AG10803 (cell line): ENCODE measurements around the gene DUOX1.
"Not testable (repeated sequence)": the region's sequence is repeated elsewhere in the genome, so short reads cannot be mapped to it uniquely, and the experiment has no call there.

Source experiments
- DNase-seq: peaks from one replicate; pipeline ENCODE4 v3.0.0; 2010; ENCODE audit warnings: low read depth
- H3K4me3 ChIP-seq: 2 replicates; pipeline ENCODE4 v1.5.1; 2011; ENCODE audit warnings: mild to moderate bottlenecking, low read length, control low read depth
- TF ChIP-seq, protein P1 (sequence below): conservative IDR thresholded peaks from 2 replicates; pipeline ENCODE4 v1.5.1; 2011; ENCODE audit warnings: mild to moderate bottlenecking, low read length, control low read depth, inconsistent platforms

The DUOX1 gene

DNA sequence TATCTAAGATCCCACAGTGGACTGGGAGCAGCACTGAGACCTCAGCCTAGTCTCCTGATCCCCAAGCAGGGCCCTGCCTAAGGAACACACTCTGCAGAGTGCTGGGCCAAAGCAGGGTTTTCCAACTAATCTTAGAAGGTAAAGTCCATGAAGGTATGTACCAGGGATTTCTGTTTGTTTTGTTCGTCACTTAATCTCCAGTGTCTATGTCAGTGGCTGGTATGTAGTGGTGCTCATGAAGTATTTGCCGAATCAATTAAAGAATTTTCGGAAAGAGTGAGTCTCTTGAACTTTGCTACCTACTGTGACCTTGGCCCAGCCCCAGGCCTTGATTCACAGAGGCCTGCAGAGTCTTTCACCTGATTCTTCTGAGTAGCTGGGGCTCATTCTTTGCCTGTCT, 1.7 kb downstream of the DUOX1 start:
- TF ChIP-seq, protein P1, sequence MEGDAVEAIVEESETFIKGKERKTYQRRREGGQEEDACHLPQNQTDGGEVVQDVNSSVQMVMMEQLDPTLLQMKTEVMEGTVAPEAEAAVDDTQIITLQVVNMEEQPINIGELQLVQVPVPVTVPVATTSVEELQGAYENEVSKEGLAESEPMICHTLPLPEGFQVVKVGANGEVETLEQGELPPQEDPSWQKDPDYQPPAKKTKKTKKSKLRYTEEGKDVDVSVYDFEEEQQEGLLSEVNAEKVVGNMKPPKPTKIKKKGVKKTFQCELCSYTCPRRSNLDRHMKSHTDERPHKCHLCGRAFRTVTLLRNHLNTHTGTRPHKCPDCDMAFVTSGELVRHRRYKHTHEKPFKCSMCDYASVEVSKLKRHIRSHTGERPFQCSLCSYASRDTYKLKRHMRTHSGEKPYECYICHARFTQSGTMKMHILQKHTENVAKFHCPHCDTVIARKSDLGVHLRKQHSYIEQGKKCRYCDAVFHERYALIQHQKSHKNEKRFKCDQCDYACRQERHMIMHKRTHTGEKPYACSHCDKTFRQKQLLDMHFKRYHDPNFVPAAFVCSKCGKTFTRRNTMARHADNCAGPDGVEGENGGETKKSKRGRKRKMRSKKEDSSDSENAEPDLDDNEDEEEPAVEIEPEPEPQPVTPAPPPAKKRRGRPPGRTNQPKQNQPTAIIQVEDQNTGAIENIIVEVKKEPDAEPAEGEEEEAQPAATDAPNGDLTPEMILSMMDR = no peak
- no peak for DNase-seq
- no peak overlapping the region for H3K4me3 ChIP-seq

DNA sequence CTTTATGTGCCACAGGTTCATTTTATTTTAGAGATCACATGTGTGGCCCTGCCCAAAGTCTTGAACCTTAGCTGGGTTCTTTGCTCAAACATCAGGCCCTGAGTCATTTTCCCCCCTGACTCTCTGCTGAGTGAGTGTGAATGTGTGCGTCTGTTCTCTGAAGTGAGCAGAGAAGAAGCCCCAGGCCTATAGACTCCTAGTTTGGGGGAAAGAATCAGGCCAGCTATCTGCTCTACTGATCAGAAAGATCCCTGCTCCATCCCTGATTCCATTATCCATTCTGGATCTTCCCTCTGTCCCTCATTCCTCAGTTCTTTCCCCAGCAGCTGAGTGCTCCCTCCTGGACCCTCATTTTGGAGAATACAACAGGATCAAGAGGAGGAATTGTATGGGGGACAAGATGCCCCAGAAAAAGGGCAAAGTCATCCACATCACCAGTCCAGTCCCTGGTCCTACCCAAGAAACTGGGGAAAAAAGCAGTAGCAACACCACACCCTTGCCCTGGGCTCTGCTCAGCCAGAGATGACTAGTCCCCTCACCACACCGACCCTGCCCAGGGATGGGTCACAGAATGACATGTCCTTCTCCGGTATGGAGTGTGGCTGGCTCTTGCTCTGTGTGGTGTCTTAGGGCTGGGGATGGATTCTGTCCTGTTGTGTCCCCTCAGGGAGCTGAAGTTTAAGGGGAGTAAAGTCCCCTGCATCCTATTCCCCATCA, 3.2 kb downstream of the DUOX1 start:
- H3K4me3 ChIP-seq = no peak overlapping the region
- DNase-seq = no peak
- TF ChIP-seq, protein P1 = no peak

DNA sequence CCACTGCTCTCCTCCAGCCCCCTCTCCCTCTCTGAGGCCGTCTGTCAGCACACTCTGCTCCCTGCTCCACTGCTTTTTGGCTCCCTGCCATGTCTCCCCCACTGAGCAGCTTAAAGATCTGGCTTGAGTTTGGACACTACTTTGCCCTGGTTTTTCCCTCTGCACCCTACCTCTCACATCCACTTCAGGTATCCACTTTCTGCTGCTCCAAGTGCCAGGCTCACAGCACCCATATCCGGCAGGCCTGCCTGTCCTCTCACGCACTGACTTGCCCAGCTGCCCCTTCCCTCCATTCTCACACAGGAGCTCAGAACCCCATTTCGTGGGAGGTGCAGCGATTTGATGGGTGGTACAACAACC, 3.7 kb downstream of the DUOX1 start:
- TF ChIP-seq, protein P1 = no peak
- no peak overlapping the region for H3K4me3 ChIP-seq
- DNase-seq = no peak

DNA sequence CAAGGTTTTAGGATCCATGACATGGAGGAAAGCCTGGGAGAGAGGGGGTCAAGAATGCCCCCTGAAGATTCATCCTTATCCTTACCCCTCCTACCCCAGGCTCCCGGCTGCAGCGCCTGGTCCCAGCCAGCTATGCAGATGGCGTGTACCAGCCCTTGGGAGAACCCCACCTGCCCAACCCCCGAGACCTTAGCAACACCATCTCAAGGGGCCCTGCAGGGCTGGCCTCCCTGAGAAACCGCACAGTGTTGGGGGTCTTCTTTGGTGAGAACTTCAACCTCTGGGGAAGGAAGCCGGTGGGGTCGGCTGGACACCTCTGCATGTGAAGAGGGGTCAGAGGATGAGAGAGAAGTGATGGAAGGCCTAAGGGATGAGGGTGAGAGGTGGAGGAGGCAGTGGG, 4.3 kb downstream of the DUOX1 start:
- no peak overlapping the region for H3K4me3 ChIP-seq
- TF ChIP-seq, protein P1 = no peak

DNA sequence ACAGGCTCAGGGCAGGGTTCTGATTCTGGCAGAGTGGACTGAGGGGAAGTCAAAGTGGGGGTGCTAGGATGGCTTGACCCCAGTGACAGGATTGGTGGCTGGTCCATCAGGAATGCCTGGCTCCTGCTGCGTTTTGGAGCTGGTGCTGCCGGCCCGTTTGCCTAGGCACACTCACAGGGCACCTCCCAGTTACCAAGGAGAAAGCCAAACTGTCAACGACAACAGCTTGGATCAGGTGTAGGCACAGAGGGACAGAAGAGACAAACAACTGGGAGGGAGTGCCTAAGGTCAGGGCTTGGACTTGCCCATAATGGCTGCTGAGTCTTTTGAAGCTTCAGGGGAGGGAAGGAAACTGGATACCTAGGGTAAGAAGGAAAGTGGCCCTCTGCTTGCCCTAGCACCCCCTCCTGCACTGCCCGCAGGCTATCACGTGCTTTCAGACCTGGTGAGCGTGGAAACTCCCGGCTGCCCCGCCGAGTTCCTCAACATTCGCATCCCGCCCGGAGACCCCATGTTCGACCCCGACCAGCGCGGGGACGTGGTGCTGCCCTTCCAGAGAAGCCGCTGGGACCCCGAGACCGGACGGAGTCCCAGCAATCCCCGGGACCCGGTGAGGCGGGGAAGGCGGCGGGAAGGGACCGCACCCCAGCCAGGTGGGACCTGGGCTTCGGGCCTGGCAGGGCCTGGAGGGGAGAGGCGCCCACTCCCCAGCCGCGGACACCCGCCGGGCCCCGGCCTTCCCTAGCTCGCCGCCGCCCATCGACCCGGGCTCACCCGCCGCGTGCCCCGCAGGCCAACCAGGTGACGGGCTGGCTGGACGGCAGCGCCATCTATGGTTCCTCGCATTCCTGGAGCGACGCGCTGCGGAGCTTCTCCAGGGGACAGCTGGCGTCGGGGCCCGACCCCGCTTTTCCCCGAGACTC, 5.1 kb downstream of the DUOX1 start:
- H3K4me3 ChIP-seq = no peak overlapping the region
- TF ChIP-seq, protein P1 = no peak
- DNase-seq = no peak

More for the DNA sequence above, 4.3 kb downstream of the DUOX1 start:
- no peak for DNase-seq

DNA sequence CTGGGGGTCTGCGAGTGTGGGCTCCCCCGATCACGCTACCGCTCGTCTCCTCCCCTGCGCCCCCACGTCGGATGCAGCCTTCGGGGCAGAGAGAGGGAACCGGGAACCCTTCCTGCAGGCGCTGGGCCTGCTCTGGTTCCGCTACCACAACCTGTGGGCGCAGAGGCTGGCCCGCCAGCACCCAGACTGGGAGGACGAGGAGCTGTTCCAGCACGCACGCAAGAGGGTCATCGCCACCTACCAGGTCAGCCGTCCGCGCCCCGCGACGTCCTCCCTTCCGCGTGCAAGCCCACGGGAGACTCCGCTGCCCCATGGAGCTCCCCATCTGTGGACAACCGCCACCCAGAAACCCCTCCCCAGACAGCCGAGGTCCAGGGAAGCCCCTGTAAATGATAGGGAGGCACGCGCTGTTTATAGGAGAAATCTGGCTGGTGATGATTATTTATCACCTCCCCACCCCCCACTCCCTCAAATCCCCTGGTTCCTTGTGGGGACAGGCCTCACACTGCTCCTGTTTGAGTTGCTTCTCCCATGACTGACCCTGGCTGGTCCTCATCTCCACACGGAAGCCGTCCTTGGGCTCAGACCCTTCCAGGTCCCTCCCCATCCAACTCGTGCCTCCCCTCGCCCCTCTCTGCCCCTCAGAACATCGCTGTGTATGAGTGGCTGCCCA, 6.0 kb downstream of the DUOX1 start:
- not testable (repeated sequence) for DNase-seq, H3K4me3 ChIP-seq

DNA sequence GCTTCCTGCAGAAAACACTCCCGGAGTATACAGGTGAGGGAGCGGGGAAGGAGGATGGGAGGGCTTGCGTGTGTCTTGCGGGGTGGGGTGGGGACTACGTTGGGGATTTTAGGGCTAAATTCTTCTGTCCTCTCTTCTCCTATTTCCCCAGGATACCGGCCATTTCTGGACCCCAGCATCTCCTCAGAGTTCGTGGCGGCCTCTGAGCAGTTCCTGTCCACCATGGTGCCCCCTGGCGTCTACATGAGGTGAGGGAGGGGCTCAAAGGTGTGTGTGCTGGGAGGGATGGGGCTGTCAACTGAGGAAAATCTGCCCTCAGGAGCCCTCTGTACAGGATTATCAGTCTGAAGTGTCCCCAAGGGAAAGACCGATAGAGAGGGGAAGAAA, 6.6 kb downstream of the DUOX1 start:
- TF ChIP-seq, protein P1 = no peak
- DNase-seq = no peak
- no peak overlapping the region for H3K4me3 ChIP-seq
